ENCODE results near the gene THSD4.
"Not testable (repeated sequence)": the region's sequence is repeated elsewhere in the genome, so short reads cannot be mapped to it uniquely, and the experiment has no call there.

The THSD4 gene

DNA sequence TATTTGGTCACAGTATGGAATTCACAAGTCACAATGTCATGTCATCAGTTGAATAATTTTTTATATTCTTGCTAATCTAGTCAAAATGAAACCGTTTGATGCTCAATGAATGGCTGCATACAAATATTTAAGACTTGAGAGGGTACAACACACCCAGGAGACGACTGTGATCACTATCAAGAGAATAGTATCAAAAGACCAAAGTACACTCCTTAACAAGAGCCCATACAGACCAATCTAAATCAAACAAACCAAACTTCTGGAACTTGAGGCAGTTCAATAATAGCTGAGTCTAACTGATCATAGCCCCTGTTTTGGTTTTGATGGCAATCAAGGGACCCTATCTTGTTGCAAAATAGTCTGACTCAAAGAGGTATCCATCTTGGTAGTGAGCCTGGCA, 265.1 kb downstream of the THSD4 start:
- no peak for DNase-seq (ENCODE audit: low read depth in 2 of 2)

DNA sequence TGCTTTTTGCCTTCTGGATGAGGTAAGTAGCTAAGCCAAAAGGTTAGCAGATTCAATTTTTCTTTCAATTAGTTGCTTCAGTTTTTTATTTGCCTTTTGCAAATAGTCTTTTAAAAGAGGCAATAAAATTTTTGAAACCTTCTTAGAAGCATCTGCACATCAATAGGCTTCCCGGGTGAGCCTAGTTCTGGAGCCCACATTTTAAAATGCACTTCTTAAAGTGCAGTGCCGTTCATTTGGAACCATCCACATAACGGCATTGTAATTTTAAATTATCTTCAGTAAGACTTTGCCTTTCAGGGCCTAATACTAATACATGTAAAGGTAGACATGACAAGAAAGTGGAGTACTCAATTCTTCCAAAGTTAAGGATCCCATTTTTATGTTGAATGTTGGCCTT, 269.2 kb downstream of the THSD4 start:
- no peak for DNase-seq (ENCODE audit: low read depth in 2 of 2)

DNA sequence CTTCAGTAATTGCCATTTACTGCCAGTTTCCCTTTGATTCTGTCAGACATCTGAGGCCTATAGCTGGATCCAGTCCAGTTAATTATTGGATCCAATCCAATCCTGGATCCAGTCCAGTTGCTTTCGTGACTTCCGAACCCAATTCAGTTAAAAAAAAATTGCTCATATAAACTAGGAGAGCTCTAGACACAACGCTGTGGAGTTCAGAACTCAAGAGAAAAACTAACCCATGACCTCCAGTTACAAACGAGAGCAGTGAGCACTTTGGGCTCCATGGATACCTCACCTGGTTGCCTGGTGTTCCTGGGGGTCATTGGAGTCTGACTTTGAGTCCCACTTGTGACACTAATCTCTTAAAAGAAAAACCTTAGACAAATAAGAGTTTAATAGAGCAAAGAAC, 269.8 kb downstream of the THSD4 start:
- no peak for DNase-seq (ENCODE audit: low read depth in 2 of 2)

DNA sequence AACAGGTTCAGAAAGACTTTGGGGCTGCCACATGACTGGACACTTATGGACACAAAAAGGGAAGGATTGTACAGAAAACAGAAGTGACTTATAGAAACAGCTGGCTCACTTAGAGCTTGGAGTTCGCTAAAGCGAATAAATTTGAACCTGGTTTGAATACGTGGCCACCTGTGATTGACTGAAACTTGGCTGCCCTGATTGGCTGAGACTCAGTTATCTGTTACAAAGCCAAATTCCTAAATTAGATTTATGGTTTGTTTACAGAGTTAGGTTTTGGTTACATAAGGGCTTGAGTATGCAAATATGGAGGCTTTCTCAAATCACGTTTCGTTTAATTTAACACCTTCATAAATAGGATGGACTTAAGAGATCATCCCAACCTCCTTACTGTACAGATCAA, 270.2 kb downstream of the THSD4 start:
- no peak for DNase-seq (ENCODE audit: low read depth in 2 of 2)

DNA sequence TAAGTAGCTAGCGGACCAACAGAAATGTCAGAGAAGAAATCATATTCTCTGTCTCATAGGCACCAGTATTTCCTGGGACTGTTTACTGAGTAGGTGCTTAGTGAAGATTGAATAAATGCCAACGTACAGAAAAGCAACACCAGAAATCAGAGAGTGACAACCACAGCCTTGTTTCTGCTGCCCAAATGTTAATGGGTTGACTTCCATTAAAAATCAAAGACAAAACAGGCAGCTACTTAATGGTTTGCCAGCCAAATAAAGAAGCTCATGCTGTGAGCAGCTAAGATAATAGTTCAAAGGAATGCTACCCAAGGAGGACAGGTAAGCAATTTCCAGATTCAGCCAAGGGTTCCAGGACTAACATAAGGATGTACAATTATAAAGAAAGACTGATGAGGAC, 270.7 kb downstream of the THSD4 start:
- no peak for DNase-seq (ENCODE audit: low read depth in 2 of 2)

DNA sequence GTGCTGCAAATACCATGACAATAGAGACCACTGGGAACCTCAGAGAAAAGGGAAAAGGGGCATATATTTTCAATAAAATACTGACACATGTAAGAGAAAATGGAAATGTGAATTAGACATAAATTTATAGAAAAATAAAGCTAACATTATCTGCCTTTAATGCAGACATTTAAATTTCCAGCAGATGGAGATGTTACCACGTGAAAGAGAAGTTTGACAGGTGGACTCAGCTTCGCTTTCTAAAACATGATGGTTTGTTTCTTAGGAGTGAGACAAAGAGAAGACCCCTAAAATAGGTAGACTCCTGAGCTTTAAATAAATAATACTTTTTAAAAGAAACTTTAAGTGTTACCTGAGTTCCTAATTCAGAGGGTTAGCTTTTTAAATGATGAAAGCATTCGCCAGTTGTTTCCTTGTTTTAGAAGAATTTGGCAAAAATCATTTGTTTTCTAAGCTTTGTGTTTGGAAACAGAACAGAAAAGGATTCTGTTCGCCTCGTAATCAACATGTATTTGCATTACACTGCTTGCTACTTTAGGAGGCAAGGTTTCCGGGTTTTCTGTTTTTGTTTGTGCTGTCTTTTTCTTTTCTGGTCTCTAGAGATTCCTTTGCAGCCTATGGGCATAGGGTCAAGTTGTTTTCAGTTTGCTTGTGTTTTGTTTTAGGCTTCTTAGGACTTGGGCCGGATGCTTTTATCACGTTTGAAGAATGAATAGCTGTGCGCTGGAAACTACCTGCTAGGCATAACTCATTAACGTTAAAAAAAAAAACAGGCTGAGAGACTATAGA, 271.4 kb downstream of the THSD4 start:
- no peak for DNase-seq (ENCODE audit: low read depth in 2 of 2)

DNA sequence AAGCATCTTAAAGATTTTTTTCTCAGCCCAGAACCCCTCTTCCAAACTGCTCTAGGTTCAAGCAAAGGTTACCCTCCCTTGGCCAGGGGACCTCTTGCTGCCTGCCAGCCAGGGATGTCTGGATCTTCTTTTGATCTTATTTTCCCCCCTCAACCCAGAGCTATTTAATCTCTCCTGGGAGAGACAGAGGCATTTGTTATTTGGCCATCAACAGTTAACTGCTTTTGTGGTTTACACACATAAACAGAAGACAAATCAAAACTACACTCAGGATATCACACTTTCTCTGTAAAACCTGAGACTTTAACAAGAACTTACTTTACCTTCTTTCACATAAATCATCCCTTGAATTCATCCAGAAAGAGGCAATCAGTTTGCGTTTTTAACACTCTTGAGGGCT, 272.5 kb downstream of the THSD4 start:
- no peak for DNase-seq (ENCODE audit: low read depth in 2 of 2)

DNA sequence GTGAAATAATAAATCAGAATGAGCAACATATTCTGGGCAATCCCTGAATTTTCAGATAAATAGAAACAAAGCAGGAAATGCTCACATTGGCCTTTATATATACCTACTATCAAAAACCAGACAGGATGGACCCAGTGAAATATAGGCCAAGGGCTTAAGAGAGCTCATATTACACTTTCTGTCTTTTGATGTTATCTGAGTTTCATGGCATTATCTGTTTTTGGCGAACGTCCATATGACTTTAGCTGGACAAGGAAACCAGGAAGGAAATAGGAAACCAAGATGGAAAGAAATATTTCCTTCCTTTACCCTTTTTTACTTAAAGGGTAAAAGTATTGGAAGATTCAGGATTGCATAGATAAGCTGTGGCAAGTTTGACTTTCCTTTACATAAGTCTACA, 274.8 kb downstream of the THSD4 start:
- DNase-seq (ENCODE audit: low read depth in 2 of 2): no peak

DNA sequence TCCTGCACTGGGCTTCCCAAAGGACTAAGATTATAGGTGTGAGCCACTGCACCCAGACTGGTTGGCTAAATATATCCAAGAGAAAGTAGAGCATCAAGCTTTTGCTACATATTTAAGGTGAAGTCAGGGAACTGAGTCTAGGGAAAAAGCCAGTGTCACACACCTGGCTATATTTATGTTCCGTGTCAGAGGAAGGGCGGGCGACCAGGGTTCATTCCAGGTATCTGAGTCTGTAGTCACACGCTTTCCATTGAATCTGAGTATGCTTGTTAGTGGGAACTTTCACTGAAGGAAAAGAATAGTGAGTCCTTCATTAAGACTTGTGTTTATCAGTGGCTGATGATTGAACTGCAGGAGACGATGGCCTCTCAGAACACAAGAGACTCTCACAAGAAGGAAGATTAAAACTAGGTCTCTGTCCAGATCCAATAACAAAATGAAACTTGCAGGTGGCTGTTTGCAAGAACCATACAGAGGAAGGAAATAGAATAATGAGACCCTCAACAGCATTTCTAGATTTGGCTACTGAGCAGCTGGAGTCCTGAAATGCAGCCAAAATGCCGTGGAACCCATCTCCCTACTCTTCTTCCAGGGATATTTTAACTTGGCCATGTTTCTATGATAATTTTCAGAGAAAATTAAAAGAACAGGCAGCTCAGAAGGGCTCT, 276.3 kb downstream of the THSD4 start:
- no peak for DNase-seq (ENCODE audit: low read depth in 2 of 2)

DNA sequence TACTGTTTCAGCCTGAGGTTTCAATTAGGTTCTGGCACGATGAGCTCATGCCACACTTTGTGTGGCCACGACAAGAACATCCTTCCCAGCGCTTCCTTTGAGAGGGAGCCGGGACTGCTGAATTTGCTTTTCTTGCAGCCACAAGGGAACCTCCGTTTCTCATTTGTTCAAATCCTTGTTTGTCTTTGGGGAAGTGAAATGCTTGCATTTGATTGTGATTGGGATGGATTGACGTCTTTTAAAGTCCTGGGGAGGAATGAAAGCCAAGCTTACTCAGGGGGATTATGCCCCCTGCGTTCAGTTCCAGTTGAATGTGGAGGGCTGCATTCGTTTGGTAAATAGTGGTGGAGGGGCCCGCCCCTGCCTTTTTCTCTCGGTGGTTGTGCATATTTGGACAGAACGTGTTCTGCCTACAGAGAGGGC, 277.6 kb downstream of the THSD4 start:
- no peak for DNase-seq (ENCODE audit: low read depth in 2 of 2)

DNA sequence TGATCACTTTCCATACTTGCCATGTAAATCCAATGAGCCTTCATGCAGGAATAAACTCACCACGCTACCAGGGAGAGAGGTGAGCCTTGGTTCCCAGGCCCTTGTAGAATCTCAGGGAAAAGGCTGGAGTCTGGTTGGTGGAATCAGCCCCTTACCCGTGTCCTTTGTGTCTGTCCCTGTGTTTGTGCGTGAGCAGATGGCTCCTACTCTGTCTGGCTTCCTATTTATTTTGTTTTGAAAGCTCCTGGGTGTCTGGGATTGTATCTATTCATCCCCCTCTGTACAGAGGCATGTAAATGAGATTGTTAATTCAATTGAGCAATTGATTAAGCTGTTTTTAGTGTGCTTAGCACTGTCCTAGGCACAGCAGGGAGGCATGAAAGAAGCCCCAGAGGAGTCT, 278.1 kb downstream of the THSD4 start:
- DNase-seq (ENCODE audit: low read depth in 2 of 2): no peak

DNA sequence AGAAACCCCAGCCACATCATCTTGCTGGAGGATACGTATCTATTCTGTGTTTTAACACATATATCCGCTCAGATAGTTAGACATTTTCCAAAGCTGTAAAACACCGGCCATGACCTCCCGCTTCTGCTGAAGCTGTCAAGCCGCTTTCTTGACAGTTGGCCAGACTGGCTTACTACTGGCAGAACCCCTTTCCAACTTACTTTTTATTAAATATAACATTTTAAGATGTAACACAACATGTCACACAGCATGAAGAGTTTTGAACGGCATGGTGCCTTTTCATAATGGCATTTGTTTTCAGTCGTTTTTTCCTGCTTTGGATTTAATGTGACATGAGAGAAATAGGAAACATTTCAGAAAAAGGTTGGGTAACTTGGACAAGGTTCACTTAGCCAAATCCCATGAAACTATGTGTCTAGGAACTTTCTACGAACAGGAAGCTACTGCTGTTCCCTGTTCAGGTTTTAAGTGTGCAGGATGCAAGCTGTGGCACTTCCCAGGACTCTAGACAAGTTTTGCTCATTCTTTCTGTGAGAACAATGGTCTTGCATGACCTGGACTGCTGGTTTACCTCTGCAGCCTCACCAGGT, 281.4 kb downstream of the THSD4 start:
- DNase-seq (ENCODE audit: low read depth in 2 of 2): no peak

DNA sequence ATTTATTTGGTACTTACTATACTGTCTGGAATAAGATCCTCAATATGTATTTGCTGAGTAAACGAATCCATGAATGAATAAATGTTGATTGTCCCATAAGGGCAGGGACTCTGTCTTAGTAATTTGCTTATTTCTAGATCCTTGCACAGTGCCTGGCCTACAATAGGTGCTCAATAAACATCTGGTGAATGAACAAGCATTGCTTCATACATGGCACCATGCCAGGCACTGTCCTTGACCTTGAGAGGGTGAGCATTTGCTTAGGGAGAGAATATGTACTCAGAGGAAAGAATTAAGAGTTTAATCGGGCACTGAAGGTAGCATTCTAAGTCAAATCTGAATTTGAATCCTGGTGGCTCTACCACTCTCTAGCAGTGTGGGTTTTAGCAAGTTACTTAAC, 282.1 kb downstream of the THSD4 start:
- no peak for DNase-seq (ENCODE audit: low read depth in 2 of 2)

DNA sequence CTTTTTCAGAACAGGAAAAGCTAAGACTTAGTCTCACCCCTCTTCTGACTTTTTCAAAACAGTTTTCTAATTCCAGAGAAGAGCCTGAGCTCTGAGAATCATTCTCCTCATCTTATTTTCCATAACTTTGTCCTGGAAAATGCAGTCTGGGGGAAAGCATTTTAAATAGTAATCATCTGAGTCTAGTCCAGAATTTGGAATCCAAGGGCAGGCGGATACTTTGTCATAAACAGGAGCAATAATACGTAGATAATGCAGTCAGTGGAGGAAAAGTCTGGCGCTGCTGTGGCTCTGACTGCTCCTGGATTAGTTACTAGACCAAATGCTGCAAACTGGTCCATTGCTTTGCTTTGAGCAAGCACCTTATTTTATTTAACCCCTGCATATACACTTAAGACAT, 285.0 kb downstream of the THSD4 start:
- no peak for DNase-seq (ENCODE audit: low read depth in 2 of 2)

DNA sequence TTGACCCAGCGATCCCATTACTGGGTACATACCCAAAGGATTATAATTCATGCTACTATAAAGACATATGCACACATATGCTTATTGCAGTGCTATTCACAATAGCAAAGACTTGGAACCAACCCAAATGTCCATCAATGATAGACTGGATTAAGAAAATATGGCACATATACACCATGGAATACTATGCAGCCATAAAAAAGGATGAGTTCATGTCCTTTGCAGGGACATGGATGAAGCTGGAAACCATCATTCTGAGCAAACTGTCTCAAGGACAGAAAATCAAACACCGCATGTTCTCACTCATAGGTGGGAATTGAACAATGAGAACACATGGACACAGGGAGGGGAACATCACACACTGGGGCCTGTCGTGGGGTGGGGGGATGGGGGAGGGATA, 286.5 kb downstream of the THSD4 start:
- not testable (repeated sequence) for DNase-seq (ENCODE audit: low read depth in 2 of 2)

DNA sequence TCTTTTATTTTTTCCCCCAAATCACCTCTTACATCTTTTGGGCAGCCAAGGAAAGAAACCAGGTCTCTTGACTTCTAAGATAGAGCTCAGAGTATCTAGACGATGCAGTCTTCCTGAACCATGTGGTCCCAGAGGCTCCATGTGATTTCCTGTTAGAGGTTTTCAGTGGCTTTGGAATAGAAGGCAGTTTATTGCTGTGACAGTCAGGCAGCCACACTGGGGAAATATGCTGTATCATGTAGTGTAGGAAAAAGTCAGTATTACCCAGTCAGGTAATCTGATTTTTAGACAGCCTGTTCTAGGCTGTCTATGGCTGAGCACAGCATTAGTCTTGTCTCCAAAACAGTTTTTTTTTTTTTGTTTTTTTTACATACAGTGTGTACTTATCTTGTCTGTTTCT, 294.3 kb downstream of the THSD4 start:
- no peak for DNase-seq (ENCODE audit: low read depth in 2 of 2)

DNA sequence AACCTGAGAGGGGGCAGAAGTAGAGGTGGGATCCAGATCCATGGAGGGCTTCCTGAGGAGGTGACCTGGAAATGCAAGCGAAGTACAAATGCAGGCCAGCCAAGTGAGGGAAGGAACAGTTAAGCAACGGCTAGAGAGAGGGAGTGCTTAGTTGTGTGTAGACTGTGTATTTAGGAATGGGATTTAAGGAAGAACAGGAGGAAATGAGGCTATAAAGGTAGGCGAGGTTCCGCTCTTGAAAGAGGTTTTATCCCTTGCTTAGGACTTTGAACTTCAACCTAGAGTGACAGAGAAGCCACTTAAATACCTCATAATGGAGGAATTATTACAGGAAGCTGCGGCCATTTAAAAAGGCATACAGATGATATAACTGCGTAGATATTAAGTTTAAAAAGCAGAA, 295.1 kb downstream of the THSD4 start:
- DNase-seq (ENCODE audit: low read depth in 2 of 2): no peak

DNA sequence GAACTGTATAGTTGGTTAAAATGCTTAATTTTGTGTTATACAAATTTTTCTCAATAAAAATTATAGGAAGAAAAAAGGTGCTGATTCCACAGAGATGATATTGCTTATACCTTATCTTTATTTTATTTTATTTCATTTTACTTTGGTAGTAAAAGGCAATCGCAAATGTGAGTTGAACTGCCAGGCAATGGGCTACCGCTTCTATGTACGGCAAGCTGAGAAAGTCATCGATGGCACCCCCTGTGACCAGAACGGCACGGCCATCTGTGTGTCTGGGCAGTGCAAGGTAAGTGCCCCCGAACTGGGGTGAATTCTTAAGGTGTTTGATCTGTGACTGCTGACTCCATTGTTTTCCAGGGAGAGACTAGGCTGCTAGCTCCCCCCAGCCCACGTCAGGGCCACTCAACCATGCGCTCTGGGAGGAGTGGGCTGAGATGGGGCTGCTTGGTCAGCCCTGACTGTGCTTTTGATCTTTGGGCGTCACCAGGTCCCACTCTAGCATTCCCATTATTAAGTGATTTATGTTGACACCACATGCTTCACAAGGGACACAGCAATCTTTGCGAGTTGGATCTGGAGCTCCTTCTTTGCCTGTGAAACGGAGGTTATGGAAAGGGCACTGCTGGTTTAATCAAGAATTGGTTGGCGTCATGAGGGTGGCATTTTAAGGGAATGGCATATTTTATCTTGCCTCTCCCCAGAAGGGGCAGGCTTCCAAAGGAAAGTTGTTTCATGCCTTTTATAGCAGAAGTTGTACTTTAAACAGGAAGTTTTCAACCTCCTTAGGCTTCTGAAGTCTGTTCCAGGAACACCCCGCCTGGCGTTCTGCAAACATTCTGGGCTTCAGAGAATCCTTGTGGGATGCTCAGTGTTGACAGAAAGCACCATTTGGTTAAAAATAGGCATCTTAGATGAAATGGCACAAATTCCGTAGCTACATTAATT, 296.5 kb downstream of the THSD4 start:
- DNase-seq (ENCODE audit: low read depth in 2 of 2): no peak

DNA sequence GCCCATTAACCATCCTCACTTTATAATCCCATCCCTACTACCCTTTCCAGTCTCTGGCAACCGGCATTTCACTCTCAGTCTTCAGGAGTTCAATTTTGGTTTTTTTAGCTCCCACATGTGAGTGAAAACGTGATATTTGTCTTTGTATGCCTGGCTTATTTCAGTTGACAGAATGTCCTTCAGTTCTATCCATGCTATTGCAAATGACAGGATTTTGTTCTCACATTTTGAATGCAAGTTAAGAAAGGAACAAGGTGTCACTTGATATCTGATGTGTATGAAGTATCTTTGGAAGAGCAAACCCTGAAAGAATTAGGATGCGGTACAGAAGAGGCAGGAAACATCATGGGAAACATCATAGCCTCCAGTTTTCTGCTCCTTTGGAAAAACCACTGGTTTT, 298.1 kb downstream of the THSD4 start:
- DNase-seq (ENCODE audit: low read depth in 2 of 2): no peak

DNA sequence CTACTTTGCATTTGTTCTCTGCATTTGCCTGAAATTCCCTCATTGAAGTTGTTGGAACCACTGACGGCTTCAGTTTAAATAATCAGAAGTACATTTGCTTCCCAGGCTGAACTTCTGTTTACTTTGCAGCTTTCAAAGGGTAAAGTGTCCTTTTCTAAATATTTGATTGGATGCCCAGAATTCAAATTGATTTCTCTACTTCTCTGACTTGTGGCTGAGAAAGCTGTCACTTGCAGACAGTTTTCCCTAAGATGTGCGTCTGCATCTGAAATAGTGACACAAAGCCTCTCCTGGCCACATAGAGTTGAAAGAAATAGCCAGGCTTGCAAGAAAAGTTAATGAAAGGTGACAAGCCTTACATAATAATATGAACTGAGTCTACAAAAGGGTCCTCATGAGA, 299.6 kb downstream of the THSD4 start:
- no peak for DNase-seq (ENCODE audit: low read depth in 2 of 2)

DNA sequence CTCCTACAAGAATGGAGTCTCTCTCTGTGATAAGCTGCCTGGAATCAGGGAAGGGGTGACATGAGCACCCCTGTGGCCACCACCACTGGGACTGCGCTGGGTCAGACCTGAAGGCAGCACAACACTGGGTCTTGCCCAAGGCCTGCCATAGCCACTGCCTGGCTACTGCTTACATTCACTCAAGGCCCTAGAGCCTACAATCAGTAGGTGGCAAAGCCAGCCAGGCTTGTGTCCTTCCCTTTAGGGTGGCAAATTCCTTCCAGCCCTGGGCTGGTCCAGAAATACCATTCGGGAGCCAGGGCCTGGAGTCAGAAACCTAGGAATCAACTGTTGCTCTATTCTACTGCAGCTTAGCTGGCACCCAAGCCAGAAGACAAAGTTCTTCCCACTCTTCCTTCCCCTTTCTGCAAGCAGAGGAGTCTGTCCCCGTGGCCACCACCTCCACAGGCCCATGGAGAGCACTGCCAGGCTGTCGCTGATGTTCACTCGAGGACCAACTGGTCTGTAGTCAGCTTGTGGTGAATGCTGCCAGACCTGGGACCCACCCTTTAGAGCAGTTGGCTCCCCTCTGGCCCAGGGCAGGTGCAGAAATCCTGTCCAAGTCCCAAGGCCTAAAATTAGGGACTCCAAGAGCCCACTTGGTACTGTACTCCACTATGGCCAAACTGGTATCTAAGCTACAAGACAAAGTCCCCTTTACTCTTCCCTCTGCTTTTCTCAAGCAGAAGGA, 307.4 kb downstream of the THSD4 start:
- no peak for DNase-seq (ENCODE audit: low read depth in 2 of 2)
